H54 (cell line): ENCODE results near the gene SH3TC1.

Experiments
- DNase-seq: peaks from one replicate; pipeline ENCODE4 v3.0.0; 2011; ENCODE audit warnings: low spot score, mixed read lengths; ENCODE audit not compliant: insufficient read length
- FAIRE-seq: peaks from 3 replicates; lab custom pipeline; 2011; peaks lifted over from hg19 to GRCh38; lab: Jason Lieb, UNC
- POLR2A ChIP-seq: IDR thresholded peaks from 2 replicates; pipeline ENCODE4 v1.6.1; 2011; ENCODE audit warnings: low read depth, mild to moderate bottlenecking, low read length

Gene SH3TC1

GRCh38 chr4:8194306-8195242 lies 4.5 kb upstream of the SH3TC1 start:
- TF ChIP-seq POLR2A: no peak
- no peak for FAIRE-seq
- no peak for DNase-seq

- no peak for TF ChIP-seq POLR2A
- DNase-seq (no peak), FAIRE-seq (no peak)
Measured at GRCh38 chr4:8195431-8195830, 3.7 kb upstream of the SH3TC1 start.

- DNase-seq (no peak), FAIRE-seq (no peak)
- TF ChIP-seq POLR2A: no peak
Measured at GRCh38 chr4:8195841-8196458, 3.1 kb upstream of the SH3TC1 start.

- DNase-seq (no peak), FAIRE-seq (no peak)
- no peak for TF ChIP-seq POLR2A
Measured at GRCh38 chr4:8197521-8197920, 1.6 kb upstream of the SH3TC1 start.

DNA sequence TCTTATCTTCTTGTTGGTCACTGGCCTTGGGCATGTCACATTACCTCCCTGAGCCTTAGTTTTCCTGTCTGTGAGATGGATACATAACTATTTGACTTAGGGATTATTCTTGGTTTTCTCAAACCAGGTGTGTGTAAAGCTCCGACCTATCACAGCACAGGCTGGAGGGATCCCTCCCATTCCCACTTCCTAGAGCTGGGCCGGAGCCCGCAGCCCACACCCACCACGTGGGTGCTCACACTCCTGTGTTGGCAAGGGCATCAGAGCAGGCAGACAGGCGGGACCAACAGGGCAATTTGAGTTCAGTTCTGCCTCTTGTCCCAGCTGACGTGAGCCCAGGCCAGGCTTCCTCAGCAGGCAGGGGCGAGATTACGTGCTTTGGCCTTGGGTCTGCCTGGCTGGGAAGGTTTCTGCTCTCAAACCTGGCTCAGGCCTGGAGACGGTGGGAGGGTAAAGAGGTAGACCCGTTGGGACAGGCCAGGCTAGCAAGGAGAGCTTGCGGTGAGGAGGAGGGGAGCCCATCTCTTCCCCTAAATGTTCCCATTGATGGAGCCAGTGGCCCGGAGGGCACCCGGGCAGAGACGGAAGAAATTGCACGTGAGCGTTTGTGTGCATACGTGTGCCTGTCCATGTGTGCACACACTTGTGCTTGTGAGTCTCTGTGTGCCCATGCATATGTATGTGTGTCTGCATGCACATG lies 734 bp upstream of the SH3TC1 start:
- DNase-seq: no peak
- no peak for TF ChIP-seq POLR2A
- no peak for FAIRE-seq

GRCh38 chr4:8199594-8200301 lies 658 bp downstream of the SH3TC1 start:
- FAIRE-seq (no peak), DNase-seq (no peak)
- TF ChIP-seq POLR2A: no peak

DNA sequence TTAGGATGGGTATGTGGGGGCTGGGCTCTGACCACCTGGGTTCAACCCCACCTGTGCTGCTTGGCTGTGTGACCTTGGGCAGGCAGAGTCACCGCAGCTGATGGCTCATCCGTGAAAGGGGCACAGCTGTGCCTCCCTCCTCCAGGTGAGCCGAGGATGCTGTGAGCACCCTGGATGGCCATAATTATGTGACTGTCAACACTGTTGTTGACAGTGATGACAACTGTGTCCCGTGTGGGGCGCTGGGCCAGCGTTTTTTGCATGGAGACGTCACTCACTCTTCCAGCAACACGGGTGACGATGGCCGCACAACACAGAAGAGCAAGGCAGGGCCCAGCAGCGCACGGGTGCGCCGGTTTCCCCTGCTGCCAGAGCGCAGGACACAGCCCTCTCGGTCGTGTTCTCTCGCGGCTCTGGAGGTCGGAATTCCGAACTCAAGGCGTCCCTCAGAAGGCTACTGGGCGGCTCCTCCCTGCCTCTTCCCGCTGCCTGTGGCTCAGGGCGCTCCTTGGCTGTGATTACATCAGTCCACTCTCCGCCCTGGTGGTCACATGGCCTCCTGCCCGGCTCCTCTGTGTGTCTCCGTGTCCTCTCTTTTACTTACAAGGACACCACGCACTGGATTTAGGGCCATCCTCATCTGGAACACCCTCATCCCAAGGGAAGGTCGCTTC lies 1.3 kb downstream of the SH3TC1 start:
- no peak for FAIRE-seq
- no peak for TF ChIP-seq POLR2A

DNA sequence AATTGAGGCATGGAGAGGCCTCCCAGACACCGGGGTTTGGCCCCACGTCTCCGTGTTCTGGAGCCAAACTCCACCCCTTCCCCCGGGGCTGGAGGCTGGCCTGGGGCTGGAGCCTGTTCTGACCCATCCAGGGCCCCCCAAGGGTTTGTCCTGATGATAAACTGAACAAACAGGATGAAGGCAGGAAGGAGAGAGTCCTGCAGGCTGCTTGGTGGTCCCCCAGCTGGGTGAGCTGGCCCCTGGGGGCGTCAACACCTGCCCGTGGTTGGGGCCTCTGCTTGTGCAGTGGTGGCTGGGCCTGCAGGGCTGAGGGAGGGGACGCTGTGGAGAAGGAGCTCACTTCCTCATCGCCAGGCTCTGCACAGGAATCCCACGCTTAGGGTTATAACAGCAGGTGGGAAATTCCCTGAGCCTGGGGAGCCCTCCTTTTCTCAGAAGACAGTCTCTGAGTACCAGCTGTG lies 2.3 kb downstream of the SH3TC1 start:
- FAIRE-seq: no peak
- no peak for TF ChIP-seq POLR2A

More for the DNA sequence above, 1.3 kb downstream of the SH3TC1 start:
- no peak for DNase-seq

DNA sequence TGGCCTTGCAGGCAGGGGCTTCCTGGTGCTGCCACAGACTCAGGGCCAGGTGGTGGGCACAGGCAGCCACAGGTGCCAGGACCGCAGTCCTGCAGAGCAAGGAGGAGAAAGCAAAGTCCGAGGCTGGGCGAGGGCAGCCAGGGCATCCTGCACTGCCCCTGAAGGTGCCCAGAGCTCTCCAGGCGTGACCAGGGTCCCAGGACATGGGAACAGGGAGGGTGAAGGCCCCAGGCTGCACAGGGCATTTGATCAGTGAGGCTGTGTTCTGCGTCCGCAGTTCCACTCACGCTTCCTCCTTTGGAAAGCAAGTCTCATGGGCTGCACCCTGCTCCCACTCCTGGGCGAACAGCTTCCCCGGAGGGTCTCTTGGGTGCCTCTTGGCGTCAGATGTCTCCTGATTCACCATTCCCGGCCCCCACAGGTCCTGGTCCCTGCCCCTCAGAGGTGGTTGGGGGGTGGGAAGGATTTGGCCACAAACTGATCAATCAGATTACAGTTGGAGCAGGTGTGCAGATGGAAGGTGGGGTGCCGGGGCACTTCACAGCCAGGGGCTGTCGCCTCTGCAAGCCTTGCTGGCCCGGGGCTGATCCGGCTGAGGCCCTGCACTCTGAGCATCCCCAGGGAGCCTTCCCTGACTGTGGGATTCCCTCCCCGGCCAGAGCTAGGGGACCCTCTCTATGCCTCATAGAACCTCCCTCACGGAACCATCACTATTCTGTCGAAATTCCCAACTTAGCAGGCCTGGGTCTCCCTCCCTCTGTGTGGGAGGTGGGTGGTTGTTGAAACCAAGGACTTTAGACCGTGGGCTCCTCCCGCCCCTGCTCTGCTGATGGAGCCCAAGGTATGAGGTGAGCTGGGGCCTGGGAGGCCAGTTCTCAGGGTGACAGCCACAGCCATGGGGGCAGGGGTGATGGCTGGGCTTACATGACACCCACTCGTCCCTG lies 3.3 kb downstream of the SH3TC1 start:
- DNase-seq: no peak
- FAIRE-seq: no peak
- no peak for TF ChIP-seq POLR2A

More for the DNA sequence above, 2.3 kb downstream of the SH3TC1 start:
- no peak for DNase-seq

GRCh38 chr4:8203052-8203401 lies 3.9 kb downstream of the SH3TC1 start:
- DNase-seq: no peak

DNA sequence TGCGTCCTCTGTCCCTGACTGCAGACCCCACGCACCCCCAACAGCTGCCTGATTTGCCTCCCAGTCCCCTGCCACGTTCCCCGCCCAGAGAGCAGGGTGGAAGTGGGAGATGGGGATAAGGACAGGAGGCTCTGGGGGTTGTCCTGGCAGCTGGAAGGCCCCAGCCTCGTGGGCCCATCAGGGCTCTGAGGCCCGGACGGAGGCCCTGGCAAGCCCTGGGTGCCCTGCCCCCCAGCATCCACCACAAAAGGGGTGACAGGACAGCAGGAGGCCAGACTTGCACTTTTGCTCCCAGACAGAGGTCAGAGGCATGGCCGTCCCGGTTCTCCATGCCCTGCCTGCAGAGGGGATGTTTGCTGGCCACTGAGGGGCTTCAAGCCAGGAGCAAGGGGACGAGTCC lies 4.7 kb downstream of the SH3TC1 start:
- TF ChIP-seq POLR2A: no peak
- DNase-seq (no peak), FAIRE-seq (no peak)

More at GRCh38 chr4:8203052-8203401, 3.9 kb downstream of the SH3TC1 start:
- no peak for TF ChIP-seq POLR2A
- no peak for FAIRE-seq
